Raji (cell line): ENCODE data around the gene PCSK6.

Source experiments
- POLR2A ChIP-seq: IDR thresholded peaks from 2 replicates; pipeline ENCODE4 v1.6.1; 2011; ENCODE audit warnings: low read depth, low read length, control low read depth; ENCODE audit not compliant: insufficient read depth

Gene PCSK6

GRCh38 chr15:101313041-101313761 lies 176.3 kb downstream of the PCSK6 start:
- no peak for TF ChIP-seq POLR2A

- TF ChIP-seq POLR2A: no peak
Measured at GRCh38 chr15:101310508-101310907, 179.0 kb downstream of the PCSK6 start.

GRCh38 chr15:101310161-101310480 lies 179.4 kb downstream of the PCSK6 start:
- TF ChIP-seq POLR2A: no peak

- no peak for TF ChIP-seq POLR2A
Measured at GRCh38 chr15:101309436-101310160, 179.9 kb downstream of the PCSK6 start.

- TF ChIP-seq POLR2A: no peak
Measured at GRCh38 chr15:101308604-101309435, 180.7 kb downstream of the PCSK6 start.

GRCh38 chr15:101307897-101308603 lies 181.5 kb downstream of the PCSK6 start:
- TF ChIP-seq POLR2A: no peak

- no peak for TF ChIP-seq POLR2A
Measured at GRCh38 chr15:101307048-101307896, 182.2 kb downstream of the PCSK6 start.

GRCh38 chr15:101306341-101307047 lies 183.0 kb downstream of the PCSK6 start:
- TF ChIP-seq POLR2A: no peak

GRCh38 chr15:101305820-101306255 lies 183.7 kb downstream of the PCSK6 start:
- no peak for TF ChIP-seq POLR2A

- no peak for TF ChIP-seq POLR2A
Measured at GRCh38 chr15:101303408-101303807, 186.1 kb downstream of the PCSK6 start.

- TF ChIP-seq POLR2A: no peak
Measured at GRCh38 chr15:101296418-101297405, 192.8 kb downstream of the PCSK6 start.

- no peak for TF ChIP-seq POLR2A
Measured at GRCh38 chr15:101295607-101296161, 193.8 kb downstream of the PCSK6 start.
